HepG2 (cell line): ENCODE measurements around the gene KRABD2.
"Not testable (repeated sequence)": the region's sequence is repeated elsewhere in the genome, so short reads cannot be mapped to it uniquely, and the experiment has no call there.

ENCODE experiments used
- BRCA1 ChIP-seq: sonication (generic); formaldehyde crosslinking; IDR thresholded peaks from 2 replicates; pipeline ENCODE4 v1.4.0; 2020; ENCODE audit warnings: missing genetic modification reagents
- ELF4 ChIP-seq: sonication (generic); formaldehyde crosslinking; IDR thresholded peaks from 2 replicates; pipeline ENCODE4 v1.5.0; 2020; ENCODE audit warnings: missing genetic modification reagents, mild to moderate bottlenecking, moderate library complexity, borderline replicate concordance
- FOXK2 ChIP-seq: fragments of 450-650 bp; IDR thresholded peaks from 2 replicates; pipeline ENCODE4 v1.6.1; 2016
- NCOA2 ChIP-seq: sonication (generic); formaldehyde crosslinking; IDR thresholded peaks from 2 replicates; pipeline ENCODE4 v1.8.0; 2022; ENCODE audit warnings: inconsistent platforms
- POLR2A ChIP-seq, 2 experiments: IDR thresholded peaks; 2 replicates each; pipeline ENCODE4 v1.6.1; 2011; ENCODE audit warnings: low read depth in 2 of 2, low read length in 2 of 2, mild to moderate bottlenecking in 1 of 2, moderate library complexity in 1 of 2; ENCODE audit not compliant: insufficient read depth in 1 of 2
- RFX5 ChIP-seq: IDR thresholded peaks from 2 replicates; pipeline ENCODE4 v1.6.1; 2011; ENCODE audit warnings: low read depth, low read length, improper control_type of control experiment
- SOX13 ChIP-seq, 3 experiments: fragments of 450-650 bp in 1 of 3; sonication (generic) in 1 of 3; formaldehyde crosslinking in 1 of 3; IDR thresholded peaks in 2 of 3; conservative IDR thresholded peaks in 1 of 3; 2 replicates each; pipeline versions ENCODE4 v1.5.0 to v1.6.1; 2016 to 2020; ENCODE audit warnings: antibody characterized with exemption in 1 of 3, mild to moderate bottlenecking in 1 of 3, missing compliant biosample characterization in 1 of 3, missing genetic modification reagents in 1 of 3, moderate library complexity in 1 of 3
- TARDBP ChIP-seq: sonication (generic); formaldehyde crosslinking; IDR thresholded peaks from 2 replicates; pipeline ENCODE4 v1.8.0; 2022; ENCODE audit warnings: mild to moderate bottlenecking, missing genetic modification reagents
- THYN1 ChIP-seq: sonication (generic); formaldehyde crosslinking; IDR thresholded peaks from 2 replicates; pipeline ENCODE4 v1.8.1; 2023; ENCODE audit warnings: low read depth, mild to moderate bottlenecking, moderate library complexity, missing genetic modification reagents, borderline replicate concordance
- ZNF441 ChIP-seq: sonication (generic); formaldehyde crosslinking; IDR thresholded peaks from 2 replicates; pipeline ENCODE4 v1.7.0; 2021; ENCODE audit warnings: missing genetic modification reagents, borderline replicate concordance
- ZNF839 ChIP-seq: sonication (generic); formaldehyde crosslinking; IDR thresholded peaks from 2 replicates; pipeline ENCODE4 v1.4.0; 2020; ENCODE audit warnings: missing genetic modification reagents, mild to moderate bottlenecking, borderline replicate concordance

GRCh38 chr17:8347001-8347400 is 29.5 kb downstream of the KRABD2 start:
- TF ChIP-seq TARDBP; POLR2A (IDR thresholded peaks at IDR 0.05; ENCODE audit: insufficient read depth in 1 of 2, low read depth in 2 of 2, low read length in 2 of 2); THYN1 (CRISPR knock-in tag); NCOA2 (CRISPR knock-in tag); BRCA1 (CRISPR knock-in tag); ELF4 (CRISPR knock-in tag); RFX5; ZNF441 (CRISPR knock-in tag); FOXK2; SOX13 (IDR thresholded peaks at IDR 0.05); SOX13 (CRISPR knock-in tag; conservative IDR thresholded peaks at IDR 0.05 in 1 of 2, IDR thresholded peaks at IDR 0.05 in 1 of 2); ZNF839 (CRISPR knock-in tag): not testable (repeated sequence)
